ENCODE data around the gene UST. TPM values are rescaled to one million over a fixed set of nuclear protein-coding genes. Genes with fewer than 3 reads are reported as not detected.

Gene UST
- total RNA-seq, 1 donor from 2014 or later = 5.5 TPM

DNA sequence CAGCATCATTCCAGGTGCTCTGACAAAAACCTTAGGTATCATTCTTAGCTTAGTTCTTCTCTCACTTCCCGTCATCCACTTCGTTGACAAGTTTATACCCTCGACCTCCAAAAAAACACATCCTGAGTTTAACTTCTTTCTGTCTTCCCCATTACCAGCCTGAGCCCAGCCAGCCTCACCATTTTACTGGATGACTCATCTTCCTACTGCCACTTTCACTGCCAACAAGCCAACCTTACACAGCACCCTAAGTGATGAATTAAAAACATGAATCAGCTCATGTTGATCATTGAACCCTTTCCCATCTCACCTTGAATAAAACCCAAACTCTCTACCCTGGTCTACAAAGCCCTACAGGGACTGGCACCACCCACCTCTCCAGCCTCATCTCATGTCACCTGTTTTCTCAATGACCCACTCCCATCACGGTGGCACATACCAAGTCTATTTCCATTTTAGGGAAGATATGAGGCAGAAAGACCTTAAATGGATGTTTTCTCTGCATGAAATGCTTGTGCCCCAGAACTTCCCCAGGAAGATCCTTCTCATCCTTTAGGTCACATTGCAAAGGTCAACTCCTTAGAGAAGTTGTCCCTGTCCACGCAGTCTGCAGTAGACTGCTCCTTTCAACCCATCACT, 9.9 kb upstream of the UST start:
- TF ChIP-seq, protein P1, sequence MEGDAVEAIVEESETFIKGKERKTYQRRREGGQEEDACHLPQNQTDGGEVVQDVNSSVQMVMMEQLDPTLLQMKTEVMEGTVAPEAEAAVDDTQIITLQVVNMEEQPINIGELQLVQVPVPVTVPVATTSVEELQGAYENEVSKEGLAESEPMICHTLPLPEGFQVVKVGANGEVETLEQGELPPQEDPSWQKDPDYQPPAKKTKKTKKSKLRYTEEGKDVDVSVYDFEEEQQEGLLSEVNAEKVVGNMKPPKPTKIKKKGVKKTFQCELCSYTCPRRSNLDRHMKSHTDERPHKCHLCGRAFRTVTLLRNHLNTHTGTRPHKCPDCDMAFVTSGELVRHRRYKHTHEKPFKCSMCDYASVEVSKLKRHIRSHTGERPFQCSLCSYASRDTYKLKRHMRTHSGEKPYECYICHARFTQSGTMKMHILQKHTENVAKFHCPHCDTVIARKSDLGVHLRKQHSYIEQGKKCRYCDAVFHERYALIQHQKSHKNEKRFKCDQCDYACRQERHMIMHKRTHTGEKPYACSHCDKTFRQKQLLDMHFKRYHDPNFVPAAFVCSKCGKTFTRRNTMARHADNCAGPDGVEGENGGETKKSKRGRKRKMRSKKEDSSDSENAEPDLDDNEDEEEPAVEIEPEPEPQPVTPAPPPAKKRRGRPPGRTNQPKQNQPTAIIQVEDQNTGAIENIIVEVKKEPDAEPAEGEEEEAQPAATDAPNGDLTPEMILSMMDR (conservative IDR thresholded peaks at IDR 0.05) = no peak
- Mint-ChIP-seq H3K27me3 (ENCODE audit: low read depth) (no peaks in the 10 kb centered on the region), H3K36me3 (ENCODE audit: low read depth) (no peaks in the 10 kb centered on the region), H3K27ac (ENCODE audit: unreplicated experiment) (no peak overlapping the region), H3K4me3 (no peak overlapping the region), H3K9me3 (peaks cover 8% of the 10 kb centered on the region), H3K4me1 (peaks cover 8% of the 10 kb centered on the region)
- no peak for DNase-seq (ENCODE audit: low read depth, low spot score)

DNA sequence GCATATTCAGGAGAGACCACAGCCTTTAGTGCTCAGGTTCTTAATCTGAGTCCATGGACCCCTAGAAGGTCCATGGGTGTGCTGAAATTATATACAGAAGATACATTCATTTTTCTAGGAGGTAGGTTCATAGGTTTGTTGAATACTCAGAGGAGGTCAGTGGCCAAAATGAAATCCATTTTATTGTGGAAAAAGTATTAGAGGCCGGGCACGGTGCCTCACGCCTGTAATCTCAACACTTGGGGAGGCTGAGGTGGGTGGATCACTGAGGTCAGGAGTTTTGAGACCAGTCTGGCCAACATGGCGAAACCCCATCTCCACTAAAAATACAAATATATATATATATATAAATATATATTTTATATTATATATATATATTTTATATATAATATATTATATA, 9.0 kb upstream of the UST start:
- no peak for DNase-seq (ENCODE audit: low read depth, low spot score)
- H3K27me3 Mint-ChIP-seq (ENCODE audit: low read depth) = no peaks in the 10 kb centered on the region
- no peaks in the 10 kb centered on the region for H3K36me3 Mint-ChIP-seq (ENCODE audit: low read depth)
- TF ChIP-seq, protein P1 (conservative IDR thresholded peaks at IDR 0.05) = no peak
- H3K27ac Mint-ChIP-seq (ENCODE audit: unreplicated experiment) = no peak overlapping the region
- no peak overlapping the region for H3K4me3 Mint-ChIP-seq
- peaks cover 8% of the 10 kb centered on the region for H3K9me3 Mint-ChIP-seq
- peaks cover 8% of the 10 kb centered on the region for H3K4me1 Mint-ChIP-seq

DNA sequence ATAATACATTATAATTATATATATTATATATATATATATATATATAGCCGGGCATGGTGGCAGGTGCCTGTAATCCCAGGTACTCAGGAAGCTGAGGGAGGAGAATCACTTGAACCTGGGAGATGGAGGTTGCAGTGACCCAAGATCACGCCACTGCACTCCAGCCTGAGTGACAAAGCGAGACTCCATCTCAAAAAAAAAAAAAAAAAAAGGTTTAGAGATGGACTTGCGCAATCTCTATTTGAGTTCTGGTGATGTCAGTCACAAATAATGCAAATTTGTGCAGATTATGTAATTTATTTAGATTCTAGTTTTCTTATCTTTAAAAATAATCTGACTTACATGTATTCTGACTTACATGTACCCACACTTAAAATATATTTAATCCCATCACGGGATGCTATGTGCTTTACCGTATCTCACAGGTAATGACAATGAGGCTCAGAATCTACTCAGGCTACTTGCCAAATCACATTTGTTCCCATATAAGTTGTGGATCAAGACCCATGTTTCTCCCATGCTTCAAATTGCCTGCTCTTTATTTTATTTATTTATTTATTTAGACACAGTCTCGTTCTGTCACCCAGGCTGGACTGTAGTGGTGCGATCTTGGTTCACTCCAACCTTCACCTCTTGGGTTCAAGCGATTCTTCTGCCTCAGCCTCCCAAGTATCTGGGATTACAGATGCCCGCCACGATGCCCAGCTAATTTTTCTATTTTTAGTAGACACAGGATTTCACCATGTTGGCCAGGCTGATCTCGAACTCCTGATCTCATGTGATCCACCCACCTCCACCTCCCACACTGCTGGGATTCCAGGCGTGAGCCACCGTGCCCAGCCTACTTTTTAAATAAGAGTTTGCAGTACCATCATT, 7.6 kb upstream of the UST start:
- Mint-ChIP-seq H3K4me3 (no peak overlapping the region), H3K4me1 (peaks cover 12% of the 10 kb centered on the region), H3K27ac (ENCODE audit: unreplicated experiment) (no peak overlapping the region), H3K36me3 (ENCODE audit: low read depth) (no peaks in the 10 kb centered on the region), H3K9me3 (peaks cover 8% of the 10 kb centered on the region), H3K27me3 (ENCODE audit: low read depth) (peaks cover 4% of the 10 kb centered on the region)
- TF ChIP-seq, protein P1 (conservative IDR thresholded peaks at IDR 0.05) = no peak
- no peak for DNase-seq (ENCODE audit: low read depth, low spot score)

DNA sequence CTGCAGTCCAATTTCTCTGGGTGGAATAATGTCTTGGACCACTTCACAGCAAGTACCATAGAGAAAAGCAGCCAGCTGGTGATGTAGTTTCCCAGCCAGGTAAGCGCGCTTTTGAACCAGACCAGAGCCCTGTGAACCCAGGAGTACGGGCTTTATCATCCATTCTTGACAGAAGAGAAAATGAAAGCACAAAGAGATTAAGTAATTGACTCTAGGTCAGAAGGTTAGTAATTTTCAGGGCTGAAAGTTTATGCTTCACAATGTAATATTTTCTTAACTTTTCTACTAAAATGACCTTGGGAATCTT, 7.1 kb upstream of the UST start:
- no peak overlapping the region for H3K4me3 Mint-ChIP-seq
- H3K27me3 Mint-ChIP-seq (ENCODE audit: low read depth) = peaks cover 6% of the 10 kb centered on the region
- TF ChIP-seq, protein P1 (conservative IDR thresholded peaks at IDR 0.05) = no peak

DNA sequence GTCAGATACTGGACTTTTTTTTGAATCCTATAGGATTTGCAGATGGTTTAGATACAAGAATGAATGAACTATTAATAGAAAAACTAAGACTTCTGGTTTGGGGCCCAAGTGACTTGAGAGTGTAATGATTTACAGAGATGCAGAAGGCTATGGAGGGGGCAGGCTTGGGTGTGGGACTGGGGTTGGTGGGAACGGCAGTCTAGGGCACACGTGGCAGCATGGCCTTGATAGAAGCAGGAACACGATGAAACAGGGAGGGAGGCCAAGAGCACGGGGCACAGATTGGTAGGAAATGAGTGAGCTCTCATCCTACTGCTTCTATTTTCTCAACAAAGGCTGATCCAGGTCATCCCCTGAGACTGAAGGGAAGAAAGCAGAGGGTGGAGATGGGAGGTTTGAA, 3.4 kb upstream of the UST start:
- Mint-ChIP-seq H3K4me1 (peaks cover 27% of the 10 kb centered on the region), H3K27ac (ENCODE audit: unreplicated experiment) (no peak overlapping the region), H3K36me3 (ENCODE audit: low read depth) (no peaks in the 10 kb centered on the region), H3K4me3 (peak overlapping the region; percentile 16), H3K27me3 (ENCODE audit: low read depth) (peaks cover 23% of the 10 kb centered on the region), H3K9me3 (no peaks in the 10 kb centered on the region)
- DNase-seq (ENCODE audit: low read depth, low spot score) = no peak
- TF ChIP-seq, protein P1 (conservative IDR thresholded peaks at IDR 0.05) = no peak

More for the DNA sequence above, 7.1 kb upstream of the UST start:
- peaks cover 12% of the 10 kb centered on the region for H3K4me1 Mint-ChIP-seq
- H3K9me3 Mint-ChIP-seq = peaks cover 8% of the 10 kb centered on the region
- no peak for DNase-seq (ENCODE audit: low read depth, low spot score)
- no peak overlapping the region for H3K27ac Mint-ChIP-seq (ENCODE audit: unreplicated experiment)
- H3K36me3 Mint-ChIP-seq (ENCODE audit: low read depth) = no peaks in the 10 kb centered on the region
